HG02798 (cell line): ENCODE results near the gene CUL7.

Source experiments
- ATAC-seq: cut with Tn5 transposase; IDR thresholded peaks from one replicate; pipeline ENCODE4 v1.9.1; 2021; ENCODE audit warnings: mild to moderate bottlenecking; ENCODE audit not compliant: unreplicated experiment, poor library complexity

CUL7 gene

GRCh38 chr6:43077981-43078511 is 24.4 kb upstream of the CUL7 start:
- ATAC-seq = no peak

GRCh38 chr6:43077333-43077809 is 23.7 kb upstream of the CUL7 start:
- ATAC-seq = no peak

GRCh38 chr6:43076464-43077332 is 23.0 kb upstream of the CUL7 start:
- no peak for ATAC-seq

- no peak for ATAC-seq
These were observed 22.2 kb upstream of the CUL7 start, which contains the start of gene PTK7 for GRCh38 chr6:43075670-43076463. PTK7 (plus strand) TSS chr6:43076314; CDS start chr6:43076489, 175 bp downstream.

- no peak for ATAC-seq
These were observed 21.4 kb upstream of the CUL7 start for GRCh38 chr6:43074847-43075669.

GRCh38 chr6:43070028-43070632 is 16.5 kb upstream of the CUL7 start:
- ATAC-seq = no peak

- no peak for ATAC-seq
These were observed 9.2 kb upstream of the CUL7 start for GRCh38 chr6:43062818-43063217.

- ATAC-seq = no peak
These were observed 8.2 kb upstream of the CUL7 start for GRCh38 chr6:43061861-43062260.

- no peak for ATAC-seq
These were observed 7.3 kb upstream of the CUL7 start for GRCh38 chr6:43060755-43061633.

GRCh38 chr6:43060034-43060754 is 6.5 kb upstream of the CUL7 start:
- no peak for ATAC-seq

GRCh38 chr6:43059168-43060033 is 5.8 kb upstream of the CUL7 start, which contains the start of the genes KLC4 and MRPL2:
KLC4 (plus strand) TSS chr6:43059631; CDS start chr6:43061336, 1,705 bp downstream.
MRPL2 (minus strand) TSS chr6:43059434; CDS start chr6:43059381, 53 bp downstream.
- peak; percentile 92 for ATAC-seq

- ATAC-seq = no peak
These were observed 4.9 kb upstream of the CUL7 start for GRCh38 chr6:43058531-43058930.

GRCh38 chr6:43055966-43056365 is 2.3 kb upstream of the CUL7 start:
- ATAC-seq = no peak

GRCh38 chr6:43054206-43054943 is 724 bp upstream of the CUL7 start:
- ATAC-seq = no peak

GRCh38 chr6:43052842-43053544 is 658 bp downstream of the CUL7 start:
- peak; percentile 8 for ATAC-seq
